Measurements from ENCODE around the gene PRR9.
"Not testable (repeated sequence)": the region's sequence is repeated elsewhere in the genome, so short reads cannot be mapped to it uniquely, and the experiment has no call there.

Gene PRR9, protein sequence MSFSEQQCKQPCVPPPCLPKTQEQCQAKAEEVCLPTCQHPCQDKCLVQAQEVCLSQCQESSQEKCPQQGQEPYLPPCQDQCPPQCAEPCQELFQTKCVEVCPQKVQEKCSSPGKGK

DNA sequence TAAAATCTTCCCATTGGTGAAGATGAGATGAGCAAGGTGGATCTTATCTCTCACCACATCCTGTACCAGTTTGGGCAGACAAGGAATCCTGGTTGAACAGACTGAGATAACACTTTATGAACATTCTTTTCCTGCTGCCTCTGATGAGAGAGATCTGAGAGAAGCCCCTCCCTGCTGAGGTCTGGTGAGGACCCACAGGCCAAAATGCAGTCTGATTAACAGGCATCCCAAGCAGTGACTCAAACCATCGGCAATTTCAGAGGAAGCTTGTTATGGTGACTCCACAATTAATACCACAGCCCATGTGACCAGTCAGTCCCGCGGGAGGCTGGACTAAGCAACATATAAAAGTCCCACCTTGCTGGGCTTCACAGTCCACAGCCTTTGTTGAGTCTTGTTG lies at the start of gene PRR9:
TSS of gene PRR9 (plus strand) at position 373 of the 400 bp plus-strand sequence. CDS start 561 bp downstream, outside the sequence.
- no peak for DNase-seq

- no peak for DNase-seq
These were observed 48.7 kb upstream of the PRR9 start for GRCh38 chr1:153168686-153169085.

DNA sequence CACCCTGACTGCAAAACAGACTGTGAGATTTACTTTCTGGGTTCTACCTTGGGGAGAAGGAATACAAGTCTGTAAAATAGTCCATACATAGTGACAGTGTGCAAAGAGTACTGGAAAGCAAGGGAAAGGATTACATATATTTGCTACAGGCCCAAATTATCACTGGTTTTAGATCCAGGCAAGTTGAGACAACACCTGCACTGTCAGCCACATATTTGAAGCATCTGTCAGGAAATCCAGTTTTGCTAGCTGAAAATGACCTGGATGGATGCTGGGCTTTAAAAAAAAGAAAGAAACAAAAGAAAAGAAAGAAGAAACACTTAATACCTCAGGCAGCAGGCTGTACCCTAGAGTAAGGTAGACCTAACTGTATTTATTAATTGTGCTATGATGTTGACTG lies 42.8 kb upstream of the PRR9 start:
- DNase-seq = no peak

DNA sequence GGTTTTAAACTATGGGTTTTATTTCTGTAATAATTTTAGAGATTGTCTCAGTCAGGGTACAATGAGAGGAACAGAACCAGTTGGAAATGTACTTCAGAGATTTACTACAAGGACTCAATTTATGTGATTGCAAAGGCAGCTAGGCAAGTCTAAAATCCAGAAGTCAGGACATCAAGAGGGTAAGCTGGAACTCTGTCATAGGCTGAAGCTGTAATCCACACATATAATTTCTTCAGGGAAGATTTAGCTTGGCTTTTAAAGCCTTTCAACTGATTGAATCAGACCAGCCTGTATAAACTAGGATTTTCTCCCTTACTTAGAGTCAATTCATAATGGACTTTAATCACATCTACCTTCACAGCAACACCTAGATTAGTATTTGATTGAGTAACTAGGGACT lies 38.5 kb upstream of the PRR9 start:
- peak; percentile 27 for DNase-seq

GRCh38 chr1:153180556-153180955 lies 36.8 kb upstream of the PRR9 start:
- no peak for DNase-seq

DNA sequence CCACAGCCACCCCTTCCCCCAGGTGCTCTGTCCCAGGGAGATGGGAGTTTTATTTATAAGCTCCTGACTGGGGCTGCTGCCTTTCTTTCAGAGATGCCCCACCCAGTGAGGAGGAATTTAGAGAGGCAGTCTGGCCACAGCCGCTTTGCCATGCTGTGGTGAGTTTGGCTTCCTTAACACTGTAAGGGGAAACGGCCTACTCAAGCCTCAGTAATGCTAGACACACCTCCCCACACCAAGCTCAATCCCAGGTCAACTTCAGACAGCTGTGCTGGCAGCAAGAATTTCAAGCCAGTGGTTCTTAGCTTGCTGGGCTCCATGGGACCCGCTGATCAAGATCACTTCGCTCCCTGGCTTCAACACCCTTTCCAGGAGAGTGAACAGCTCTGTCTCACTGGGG lies 29.1 kb upstream of the PRR9 start:
- not testable (repeated sequence) for DNase-seq

DNA sequence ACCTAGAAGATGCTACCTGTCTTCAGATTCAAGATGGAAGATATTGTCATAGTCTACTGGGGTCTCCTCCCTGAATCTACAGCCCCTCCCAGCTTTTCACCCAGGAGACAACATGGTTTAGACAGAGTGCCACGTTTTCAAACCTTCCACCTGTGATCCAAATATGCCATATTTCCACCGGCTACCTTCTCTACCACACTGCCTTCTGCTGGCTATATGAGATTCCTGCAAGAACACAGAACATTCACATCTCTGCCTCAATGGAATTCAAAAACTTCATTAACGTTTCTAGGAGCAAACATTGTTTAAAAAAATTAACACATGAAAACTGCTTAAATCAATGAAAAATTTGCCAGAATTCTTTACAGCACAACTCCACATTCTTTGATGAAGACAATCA lies 27.0 kb upstream of the PRR9 start:
- DNase-seq = no peak

GRCh38 chr1:153192697-153193096 lies 24.7 kb upstream of the PRR9 start:
- DNase-seq = peak; percentile 66

DNA sequence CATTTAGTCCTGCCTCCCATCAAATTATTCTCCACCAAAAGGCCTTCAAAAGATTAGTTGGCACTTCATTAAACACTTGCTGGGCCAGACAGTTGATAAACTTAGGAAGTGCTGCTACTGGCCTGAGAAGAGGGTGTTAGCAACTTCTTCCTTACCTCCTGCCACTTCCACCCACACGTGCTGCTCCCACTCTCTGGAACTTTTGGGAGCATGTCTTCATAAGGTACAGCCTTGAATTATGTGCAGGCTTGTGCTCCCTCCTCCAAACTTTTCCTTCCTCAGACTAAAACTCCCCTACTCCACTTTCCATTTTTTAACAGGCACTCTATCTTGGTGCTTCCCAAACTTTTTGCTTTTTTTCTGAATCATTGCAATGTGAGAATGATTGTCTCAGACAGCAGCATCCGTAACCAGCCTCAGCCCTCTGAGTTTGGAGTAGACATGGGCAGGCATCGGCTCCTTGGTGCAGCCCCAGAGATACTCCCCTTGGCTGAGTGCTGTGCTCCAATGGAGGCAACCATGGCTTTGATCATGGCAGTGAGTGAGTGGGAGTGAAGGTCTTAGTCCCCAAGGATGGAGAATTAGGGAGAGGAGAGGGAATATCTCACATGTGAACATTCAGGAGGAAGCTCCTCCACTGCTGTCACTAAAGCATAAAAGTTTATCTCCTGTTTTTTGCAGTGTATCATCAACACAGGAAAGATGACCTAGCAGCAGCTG lies 22.9 kb upstream of the PRR9 start:
- DNase-seq = no peak

DNA sequence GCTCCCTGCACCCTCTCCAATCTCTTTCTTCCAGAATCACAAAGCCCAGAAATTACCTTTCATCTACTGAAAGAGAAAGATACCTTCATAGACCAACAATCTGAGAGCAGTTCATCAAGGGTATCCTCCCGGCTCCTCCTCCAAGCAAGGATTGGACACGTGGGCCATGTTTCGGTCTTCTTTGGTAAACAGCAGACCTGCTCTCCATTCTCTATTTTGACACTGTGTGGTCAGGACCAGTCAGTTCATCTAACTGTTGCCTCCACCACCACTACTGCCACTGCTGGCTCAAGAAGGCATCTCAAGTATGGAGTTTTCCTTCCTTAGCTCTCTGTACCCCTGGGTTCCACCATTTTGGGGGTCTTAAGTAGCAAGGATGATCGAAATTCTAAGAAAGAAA lies 22.2 kb upstream of the PRR9 start:
- no peak for DNase-seq

- no peak for DNase-seq
These were observed 15.4 kb upstream of the PRR9 start for GRCh38 chr1:153202006-153202405.

DNA sequence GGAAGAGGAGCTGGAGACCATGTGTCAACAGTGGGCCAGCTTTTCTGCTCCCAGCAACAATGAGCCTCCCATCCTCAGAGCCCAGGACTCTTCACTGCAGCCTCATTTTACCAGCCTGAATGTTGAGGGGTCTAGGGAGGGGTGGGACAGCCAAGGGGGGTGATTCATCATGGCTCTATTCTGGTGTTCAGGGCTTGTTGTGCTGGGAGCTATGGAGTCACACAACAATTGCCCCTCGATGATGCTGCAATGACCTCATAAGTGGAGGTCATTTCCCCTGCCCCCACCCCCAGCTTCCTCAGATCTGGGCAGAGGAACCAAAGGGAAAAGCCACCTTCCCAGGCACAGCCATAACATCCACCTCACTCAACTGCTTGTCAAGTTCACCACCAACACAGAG lies 14.3 kb upstream of the PRR9 start, which contains the start of gene LELP1:
TSS of gene LELP1 (plus strand) at position 301 of the 400 bp plus-strand sequence. CDS start 1,278 bp downstream, outside the sequence.
- no peak for DNase-seq

DNA sequence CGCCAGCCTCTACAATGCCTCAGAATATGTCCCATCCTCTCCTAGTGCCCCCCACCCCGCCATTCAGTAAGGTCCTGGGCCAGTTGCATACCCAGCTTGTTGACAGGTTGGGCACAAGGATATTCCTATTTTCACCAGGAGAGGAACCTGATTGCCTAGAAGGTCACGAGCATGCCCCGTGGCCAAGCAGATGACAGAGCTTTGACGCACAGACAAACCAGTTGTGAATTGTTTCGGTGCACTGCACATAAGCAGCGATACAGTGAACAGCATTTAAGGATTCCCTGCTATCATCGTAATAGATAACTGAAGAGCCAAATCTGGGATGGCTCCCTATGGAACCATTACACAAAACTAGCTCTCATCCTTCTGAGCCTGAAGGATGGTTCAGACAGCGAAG lies 10.8 kb upstream of the PRR9 start:
- DNase-seq = no peak

DNA sequence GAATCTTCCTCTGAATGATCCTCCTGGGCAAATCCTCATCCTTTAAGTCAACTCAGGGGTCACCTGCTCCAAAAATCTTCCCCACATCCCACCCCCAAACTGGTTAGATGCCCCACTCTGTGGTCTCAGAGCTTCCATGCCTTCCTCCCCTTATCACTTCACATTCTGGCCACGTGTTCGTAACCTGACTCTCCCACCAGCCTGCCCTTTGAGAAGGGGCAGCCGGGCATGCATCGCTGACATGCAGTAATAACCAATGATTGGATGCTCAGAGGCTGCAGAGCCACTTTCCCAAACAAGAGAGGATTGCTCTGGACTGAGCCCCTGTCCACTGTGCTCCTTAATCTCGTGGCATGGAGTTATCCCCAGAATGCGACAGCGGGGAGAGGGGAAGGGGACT lies 7.2 kb upstream of the PRR9 start:
- no peak for DNase-seq

DNA sequence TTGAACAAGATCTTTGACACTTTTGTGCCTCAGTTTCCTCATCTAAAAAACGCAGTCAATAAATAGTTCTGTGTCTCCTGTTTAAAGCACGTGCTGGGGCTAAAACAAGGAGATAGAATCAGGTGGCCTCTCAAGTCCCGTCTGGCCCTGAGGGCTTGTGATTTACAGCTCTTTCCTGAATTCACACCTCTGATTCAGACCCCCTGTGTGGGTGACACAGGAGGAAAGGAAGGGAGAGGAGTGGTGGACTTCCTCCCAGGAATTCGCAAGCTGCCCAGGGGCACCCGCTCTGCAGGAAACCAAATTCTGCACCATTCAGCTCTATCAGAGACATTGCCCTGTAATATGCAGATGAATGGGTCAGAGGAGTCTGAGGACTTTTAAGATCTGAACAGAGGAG lies 5.2 kb upstream of the PRR9 start:
- DNase-seq = no peak

- DNase-seq = no peak
These were observed 3.9 kb upstream of the PRR9 start for GRCh38 chr1:153213519-153213918.

GRCh38 chr1:153217744-153218416 lies 496 bp downstream of the PRR9 start:
- DNase-seq = no peak

DNA sequence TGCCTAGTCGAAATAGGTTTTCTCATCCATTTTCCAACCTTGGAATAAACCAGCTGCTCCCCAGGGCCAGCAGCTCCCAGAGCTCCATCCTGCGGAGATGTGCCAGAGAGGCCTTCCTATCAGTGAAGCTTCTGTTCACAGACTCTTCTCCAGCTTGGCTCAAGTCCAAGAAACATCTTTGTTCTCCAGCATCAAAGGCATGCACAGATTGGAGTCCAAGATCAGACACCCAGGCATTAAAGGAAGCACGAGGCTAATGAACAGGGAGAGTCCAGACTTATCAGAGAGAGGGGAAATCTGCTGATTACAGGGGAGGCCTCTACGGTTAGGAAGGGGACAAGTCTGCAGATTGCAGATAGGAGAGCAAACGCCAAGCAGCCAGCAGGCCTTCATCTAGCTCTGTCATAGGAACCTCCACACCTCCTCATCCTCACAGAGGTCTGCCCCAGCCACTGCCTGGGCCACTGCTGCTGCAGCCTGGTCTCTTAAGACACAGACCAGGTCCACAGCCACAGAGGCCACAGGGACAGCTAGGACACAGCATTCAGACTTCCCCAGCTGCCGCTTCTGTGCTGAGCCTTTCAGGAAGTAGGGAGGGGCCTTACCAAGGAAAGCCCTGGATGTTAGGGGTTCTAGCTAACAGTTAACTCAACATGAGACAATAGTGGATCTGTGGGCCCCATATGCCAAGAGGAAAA lies 3.4 kb downstream of the PRR9 start:
- peak; percentile 70 for DNase-seq

DNA sequence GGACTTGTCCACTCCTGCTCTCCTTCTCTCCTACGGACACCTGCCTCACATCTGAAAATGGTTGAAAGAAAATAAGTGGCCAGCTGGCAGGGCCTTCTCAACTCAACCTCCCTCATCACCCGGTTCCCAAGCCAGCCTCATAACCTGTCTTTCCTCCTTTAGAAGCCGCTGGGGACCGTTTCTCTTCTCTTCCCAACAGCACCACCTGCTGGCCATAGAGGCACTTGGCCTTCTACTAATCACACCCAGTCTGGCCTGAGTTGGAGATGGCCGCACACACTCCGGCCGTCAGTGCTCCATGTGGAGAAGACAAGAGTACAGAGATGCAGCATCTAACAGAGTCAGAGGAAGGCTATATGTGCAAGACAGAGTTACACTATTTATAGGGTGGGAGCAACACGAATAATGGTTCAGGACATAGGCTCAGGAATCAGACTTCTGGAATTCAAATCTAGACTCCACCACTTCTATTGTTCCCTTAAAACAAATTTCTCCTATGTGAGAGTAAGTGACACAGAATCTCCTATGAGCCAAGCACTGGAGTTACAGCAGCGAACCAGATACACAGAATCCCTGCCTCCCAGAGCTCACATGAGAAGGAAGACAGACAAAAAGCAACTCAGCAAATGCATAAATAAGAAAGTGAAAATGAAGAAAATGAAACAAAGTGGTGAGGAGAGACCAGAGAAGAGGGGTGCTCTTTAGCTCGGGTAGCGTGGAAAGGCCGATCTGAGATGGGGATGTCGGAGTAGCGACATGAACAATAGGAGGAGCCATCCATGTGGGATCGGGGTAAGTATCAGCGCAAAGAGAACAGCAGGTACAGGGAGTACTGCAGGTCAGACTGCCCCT lies 5.9 kb downstream of the PRR9 start:
- DNase-seq = peak; percentile 89

DNA sequence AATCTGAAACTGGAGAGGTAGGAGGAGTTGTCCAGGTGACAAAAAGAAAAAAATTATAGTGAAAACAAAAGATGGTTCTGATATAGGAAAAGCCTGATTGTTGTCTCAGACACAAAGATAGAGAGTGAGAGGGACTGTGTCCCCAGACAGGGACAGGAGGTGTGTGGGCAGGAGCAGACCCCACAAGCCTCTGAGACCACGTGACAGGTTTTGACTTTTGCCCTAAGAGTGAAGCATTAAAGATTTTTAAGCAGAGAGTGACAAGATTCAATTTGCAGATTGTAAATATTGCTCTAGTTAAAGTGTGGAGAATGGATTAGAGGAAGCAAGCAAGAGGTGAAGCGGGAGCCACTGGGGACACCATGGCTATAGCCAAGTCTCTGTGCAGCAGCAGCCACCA lies 10.4 kb downstream of the PRR9 start:
- DNase-seq = no peak

DNA sequence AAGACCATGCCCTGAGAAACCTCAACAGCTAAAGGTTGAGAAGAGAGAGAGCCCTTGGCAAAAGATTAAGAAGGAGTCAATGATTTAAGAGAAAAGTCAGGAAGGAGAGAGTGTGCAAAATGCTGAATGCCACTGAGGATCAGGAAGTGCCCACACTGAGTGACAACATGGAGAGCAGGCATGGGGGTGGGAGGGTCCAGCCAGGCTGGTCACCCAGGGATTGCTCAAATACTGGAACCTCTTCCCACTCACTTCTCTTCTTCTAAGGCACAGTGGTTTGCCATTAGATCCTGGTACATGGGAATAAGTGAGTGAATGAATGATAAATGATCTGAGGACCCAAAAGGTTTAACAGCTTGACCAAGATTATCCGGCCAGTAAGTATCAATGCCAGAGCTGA lies 11.1 kb downstream of the PRR9 start:
- no peak for DNase-seq

DNA sequence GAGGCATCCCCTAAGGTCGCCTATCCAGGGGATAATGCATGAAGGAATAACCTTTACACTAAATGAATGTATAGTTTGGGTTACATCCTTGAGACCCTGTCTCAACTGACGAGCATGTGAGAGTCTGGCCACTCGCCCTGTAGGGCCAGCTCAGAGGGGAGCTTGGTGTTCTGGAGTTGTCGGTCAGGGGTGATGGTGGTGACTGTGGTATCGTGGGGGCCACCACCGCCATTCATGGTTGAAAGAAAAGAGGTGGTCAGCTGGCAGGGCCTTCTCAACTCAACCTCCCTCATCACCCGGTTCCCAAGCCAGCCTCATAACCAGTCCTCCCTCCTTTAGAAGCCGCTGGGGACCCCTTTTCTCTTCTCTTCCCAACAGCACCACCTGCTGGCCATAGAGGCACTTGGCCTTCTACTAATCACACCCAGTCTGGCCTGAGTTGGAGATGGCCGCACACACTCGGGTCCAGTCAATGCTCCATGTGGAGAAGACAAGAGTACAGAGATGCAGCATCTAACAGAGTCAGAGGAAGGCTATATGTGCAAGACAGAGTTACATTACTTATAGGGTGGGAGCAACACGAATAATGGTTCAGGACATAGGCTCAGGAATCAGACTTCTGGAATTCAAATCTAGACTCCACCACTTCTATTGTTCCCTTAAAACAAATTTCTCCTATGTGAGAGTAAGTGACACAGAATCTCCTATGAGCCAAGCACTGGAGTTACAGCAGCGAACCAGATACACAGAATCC lies 11.9 kb downstream of the PRR9 start:
- peak; percentile 82 for DNase-seq

Data from NCI-H82 (cell line).